HG03095 (cell line): ENCODE measurements around the gene ADGRE1.

Experiments used
- ATAC-seq: cut with Tn5 transposase; IDR thresholded peaks from one replicate; pipeline ENCODE4 v1.9.1; 2021; ENCODE audit warnings: moderate library complexity; ENCODE audit not compliant: unreplicated experiment

The ADGRE1 gene

DNA sequence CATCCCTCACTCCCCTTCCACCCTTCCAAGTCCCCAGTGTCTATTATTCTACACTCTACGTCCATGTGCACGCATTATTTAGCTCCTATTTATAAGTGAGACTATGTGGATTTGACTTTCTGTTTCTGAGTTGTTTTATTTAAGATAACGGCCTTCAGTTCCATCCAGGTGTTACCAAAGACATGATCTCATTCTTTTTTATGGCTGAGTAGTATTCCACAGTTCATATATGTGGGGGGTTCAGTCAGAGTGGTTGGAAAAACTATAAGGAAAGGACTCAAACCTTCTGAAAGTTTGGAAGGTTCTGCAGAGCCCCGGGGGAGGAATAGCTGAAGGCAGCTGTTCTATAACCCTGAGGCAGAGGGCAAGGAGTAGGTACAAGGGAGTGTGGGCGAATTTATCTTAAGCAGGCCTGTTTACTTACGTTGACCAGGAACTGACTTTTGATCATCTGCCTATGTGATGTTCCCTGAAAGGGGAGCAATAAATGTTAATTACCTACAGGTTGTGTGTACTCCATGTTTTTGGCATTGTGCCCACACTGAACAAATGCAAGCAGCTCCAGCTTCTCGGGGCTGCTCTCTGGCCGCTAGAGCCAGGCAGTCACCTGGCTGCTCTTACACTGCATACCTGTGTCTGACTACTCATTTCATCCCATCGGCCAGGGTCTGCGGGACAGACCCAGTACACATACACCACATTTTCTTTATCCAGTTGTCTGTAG, 13.5 kb upstream of the ADGRE1 start:
- no peak for ATAC-seq

DNA sequence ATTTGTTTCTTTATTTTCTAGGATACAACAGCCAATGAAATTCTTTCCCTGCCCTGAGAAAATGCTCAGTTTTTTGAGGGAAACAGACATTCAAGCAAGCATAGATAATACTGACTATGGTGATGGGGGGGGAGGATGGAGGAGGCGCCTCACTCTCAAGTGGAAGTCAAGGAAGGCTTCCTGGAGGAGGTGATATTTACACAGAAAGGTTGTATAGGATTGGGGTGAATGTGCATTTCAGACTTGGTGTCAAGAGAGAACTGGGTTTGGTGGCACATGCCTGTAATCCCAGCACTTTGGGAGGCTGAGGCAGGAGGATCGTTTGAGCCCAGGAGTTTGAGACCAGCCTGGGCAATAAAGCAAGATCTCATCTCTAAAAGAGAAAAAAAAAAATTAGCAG, 12.2 kb upstream of the ADGRE1 start:
- ATAC-seq = no peak

DNA sequence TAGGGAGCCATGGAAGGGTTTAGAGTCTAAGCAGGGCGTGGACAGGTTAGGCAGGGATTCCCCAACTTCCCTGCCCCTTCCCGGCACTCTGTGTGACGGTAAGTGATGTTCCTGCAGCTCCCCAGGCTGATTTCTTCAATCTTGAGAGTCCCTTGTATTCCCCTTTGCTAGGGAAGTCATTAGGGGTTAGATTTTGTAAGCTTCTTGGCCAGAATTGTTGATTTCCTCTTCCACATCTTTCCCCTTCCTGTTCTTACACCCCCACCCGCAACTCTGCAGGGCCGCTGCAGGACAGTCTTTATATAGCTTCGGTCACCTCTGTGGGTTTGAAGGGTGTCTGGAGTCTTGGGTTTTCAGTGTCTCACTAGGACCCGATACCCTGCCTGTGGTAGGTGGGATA, 10.6 kb upstream of the ADGRE1 start:
- ATAC-seq = no peak

DNA sequence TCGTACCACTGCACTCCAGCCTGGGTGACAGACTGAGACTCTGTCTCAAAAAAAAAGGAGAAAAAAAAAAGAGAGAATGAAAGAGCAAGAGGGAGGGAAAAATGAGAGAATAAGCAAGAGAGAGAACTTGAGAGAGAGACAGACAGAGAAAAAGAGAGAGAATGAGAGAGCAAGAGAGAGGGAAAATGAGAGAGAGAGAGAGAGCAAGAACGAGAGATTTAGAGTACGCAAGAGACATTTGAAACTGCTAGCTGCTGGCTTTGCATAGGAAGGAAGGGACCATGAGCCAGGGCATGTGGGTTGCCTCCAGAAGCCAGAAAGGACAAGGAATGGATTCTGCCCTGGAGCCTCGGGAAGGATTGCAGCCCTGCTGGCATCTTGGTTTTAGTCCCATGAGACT, 9.6 kb upstream of the ADGRE1 start:
- ATAC-seq = no peak

DNA sequence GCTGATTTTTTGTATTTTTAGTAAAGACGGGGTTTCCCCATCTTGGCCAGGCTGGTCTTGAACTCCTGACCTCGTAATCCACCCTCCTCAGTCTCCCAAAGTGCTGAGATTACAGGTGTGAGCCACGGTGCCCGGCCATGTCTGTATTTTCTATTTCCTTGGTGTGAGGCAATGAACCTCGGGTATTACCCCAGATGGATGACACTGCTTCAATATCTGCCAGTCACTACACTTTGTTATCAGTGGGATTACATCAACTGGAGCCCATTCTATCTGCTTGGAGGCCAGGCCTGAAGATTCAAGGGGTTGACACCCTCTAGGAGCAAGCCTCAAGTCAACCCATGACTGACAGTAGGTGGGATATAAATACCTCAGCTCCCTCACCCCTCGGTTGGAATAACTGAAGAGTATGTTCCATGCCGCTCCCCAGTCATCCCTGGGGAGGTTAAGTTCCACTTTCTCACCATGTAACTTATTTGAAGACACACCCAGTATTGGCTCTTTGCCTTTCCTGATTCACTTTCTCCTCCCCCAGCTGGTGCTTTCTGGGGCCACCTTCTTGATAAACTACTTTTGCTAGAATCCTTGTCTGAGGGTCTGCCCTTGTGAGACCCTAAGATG, 992 bp upstream of the ADGRE1 start:
- ATAC-seq = no peak

DNA sequence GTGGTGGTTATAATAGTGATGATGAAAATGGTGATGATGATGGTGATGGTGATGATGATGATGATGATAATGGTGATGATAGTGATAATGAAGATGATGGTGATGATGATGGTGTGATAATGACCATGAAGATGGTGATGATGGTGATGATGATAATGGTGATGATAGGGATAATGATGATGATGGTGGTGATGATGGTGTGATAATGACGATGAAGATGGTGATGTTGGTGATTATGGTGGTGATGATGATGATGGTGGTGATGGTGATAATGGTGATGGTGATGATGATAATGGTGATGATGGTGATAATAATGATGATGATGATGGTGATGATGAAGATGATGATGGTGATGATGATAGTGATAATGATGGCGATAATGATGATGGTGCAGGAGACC, 1.6 kb downstream of the ADGRE1 start:
- ATAC-seq = no peak

DNA sequence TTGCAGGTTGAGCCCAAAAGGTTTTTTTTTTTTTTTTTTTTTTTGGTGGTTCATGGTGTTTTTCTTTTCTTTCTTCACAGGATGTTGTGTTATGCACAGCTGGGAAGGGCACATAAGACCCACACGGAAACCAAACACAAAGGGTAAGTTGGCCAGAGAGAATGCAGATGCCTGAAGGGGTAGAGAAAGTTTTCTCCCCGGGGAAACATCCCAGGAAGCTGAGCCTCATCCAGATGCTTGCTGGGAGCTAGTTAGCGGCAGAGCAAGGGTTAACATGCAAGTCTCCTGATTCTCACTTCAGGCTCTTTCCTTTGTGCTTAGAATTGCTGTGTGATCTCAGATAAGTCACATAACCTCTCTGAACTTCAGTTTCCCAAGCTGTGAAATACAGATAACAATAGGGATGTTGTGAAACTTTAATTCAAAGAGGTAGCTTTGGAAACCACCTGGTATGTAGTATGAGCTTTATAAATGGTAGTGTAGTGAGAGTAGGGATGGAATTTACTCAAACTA, 3.1 kb downstream of the ADGRE1 start:
- ATAC-seq = no peak

DNA sequence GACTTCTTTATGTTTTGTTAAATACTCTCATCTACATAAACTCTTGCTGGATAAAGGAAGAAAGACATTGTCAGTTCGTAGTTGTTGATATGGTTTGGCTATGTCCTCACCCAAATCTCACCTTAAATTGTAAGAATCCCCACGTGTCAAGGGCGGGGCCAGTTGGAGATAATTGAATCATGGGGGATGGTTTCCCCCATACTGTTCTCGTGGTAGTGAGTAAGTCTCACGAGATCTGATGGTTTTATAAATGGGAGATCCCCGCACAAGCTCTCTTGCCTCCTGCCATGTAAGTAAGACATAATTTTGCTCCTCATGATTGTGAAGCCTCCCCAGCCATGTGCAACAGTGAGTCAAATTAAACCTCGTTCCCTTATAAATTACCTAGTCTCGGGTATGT, 3.6 kb downstream of the ADGRE1 start:
- ATAC-seq = no peak

DNA sequence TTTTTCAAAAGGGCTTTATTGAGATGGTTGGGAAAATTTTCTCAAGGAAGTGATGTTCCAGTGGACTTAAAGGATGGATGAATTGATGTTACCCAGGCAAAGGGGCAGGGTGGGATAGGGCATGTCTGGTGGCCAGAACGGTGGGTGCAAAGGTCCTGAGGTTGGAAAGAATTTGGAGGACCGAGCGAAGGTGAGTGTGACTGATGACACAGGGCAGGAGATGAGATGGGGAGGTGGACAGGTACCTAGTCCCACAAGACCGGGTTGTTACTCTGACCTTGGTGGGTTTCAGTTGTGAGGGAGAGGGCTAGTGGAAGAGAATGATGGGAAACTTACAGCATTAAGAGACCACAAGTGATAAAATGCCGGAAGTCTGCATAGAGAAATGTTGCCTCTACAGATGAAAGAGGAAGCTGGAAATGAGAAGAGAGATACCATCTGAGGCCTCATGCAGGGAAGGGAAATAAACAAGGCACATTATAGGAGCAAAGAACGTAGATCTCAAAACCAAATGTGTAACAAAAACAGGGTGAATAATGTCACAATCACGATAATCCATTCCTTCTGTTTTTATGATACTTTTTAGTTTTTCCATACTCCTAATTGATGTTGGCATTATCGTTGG, 4.5 kb downstream of the ADGRE1 start:
- ATAC-seq = no peak

DNA sequence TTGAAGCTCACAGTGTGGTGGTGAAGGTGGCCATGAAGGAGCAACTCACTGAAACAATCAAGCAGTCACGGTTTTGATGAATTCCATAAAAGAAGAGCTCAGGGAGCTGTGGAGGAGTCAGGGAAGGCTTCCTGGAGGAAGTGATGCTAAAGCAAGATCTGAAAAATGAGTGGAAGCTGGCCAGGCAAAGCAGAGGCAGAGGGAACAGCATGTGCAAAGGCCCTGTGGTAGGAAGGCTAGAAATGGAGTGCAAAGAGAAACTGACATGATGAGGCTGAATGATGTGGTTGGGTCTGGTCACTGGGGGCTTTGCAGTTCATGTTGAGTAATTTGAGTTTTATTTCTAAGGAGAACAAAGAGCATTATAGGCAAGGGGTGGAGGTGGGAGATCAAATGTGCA, 6.9 kb downstream of the ADGRE1 start:
- ATAC-seq = no peak

DNA sequence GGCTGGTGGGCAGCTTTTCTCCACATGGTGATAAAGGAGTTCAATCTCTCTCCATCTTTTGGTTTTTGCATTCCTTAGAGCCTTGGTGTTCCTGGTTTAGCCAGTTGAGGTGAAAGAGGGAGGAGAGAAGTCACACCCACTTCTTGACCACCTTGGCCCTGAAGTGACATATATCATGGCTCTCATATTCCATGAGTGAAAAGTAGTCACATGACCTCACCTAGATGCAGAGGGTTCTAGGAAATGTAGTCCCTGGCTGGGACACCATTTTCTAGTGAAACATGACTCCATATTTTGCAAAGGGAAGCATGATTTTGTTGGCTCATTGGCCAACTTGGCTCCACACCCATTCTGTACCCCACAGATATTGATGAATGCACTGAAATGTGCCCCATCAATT, 16.1 kb downstream of the ADGRE1 start:
- no peak for ATAC-seq

DNA sequence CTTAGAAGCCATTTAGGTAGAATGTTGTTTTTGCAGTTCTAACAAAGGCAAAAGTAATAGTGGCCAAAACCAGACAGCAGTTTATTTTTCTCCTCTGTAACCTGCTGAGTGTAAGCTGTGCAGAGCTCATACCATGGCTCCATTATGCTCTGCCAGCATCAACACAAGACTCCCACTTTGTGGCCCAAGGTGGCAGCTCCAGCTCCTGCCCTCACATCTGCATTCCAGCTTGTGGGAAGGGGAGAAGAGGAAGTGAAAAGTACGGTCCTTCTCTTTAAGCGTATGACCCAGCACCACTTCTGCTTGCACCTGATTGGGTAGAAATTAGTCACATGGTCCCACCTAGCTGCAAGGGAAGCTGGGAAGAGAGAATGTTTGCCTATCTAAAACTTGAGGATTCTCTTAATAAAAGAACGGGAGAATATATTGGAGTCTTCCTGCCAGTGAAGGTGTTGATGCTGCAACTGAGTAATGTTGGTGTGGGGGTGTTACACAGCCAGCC, 19.2 kb downstream of the ADGRE1 start:
- no peak for ATAC-seq

DNA sequence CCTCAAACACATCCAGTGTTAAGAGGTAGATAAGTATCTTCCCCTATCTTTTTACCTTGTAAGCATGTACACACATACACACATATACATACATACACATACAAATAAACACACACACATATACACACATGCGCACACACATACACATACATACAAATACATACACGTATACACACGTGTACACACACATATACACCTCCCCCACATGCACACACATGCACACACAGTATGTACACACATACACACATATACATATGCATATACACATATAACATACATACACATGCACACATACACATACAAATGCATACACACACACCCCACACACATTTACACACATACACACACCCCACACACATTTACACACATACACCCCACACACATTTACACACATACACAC, 24.1 kb downstream of the ADGRE1 start:
- ATAC-seq = no peak

DNA sequence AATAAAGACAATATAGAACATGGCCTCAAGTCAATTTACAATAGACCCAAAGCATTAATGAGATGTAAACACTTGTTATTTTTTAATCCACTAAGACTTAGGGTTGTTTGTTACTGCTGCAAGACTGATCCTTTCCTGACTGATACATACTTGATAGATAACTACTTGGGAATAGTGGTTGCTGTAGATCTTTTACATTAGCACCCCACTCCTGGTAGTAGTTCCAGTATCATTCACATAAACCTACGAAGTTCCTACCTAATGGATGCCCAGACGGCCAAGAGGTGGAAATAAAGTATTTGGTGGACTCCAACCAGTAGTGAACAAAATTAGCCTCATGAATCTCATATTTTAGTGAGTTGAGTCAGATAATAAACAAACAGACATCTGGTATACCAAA, 26.9 kb downstream of the ADGRE1 start:
- ATAC-seq = no peak

DNA sequence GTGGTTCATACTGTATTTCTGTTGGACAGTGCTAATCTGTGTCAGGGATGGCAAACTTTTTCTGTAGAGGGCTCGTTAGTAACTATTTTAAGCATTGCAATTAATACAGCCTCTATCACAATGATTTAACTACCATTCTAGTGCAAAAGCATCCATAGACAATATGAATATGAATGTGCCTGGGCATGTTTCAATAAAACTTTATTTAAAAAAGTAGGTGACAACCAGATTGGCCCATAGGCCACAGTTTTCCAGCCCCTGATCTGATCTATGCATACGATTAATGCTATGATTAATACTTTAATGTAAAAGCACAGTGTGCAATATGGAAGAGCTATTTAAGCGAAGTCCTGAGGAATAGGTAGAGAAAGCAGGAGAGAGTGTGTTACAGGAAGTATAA, 29.6 kb downstream of the ADGRE1 start:
- no peak for ATAC-seq

DNA sequence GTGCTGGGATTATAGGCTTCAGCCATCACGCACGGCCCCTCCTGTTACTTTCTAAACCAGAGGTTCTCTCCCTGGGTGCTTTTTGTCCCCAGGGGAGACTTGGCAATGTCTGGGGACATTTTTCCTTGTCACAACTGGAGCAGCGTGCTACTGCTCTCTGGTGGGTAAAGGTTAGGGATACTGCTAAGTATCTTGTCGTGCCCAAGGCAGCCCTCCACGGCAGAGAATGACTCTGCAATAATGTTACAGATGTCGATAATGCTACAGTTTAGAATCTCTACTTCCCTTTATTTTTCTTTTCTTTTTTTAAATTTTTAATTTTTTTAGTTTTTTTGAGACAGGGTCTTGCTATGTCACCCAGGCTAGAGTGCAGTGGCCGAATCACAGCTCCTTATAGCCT, 38.0 kb downstream of the ADGRE1 start:
- ATAC-seq = no peak

DNA sequence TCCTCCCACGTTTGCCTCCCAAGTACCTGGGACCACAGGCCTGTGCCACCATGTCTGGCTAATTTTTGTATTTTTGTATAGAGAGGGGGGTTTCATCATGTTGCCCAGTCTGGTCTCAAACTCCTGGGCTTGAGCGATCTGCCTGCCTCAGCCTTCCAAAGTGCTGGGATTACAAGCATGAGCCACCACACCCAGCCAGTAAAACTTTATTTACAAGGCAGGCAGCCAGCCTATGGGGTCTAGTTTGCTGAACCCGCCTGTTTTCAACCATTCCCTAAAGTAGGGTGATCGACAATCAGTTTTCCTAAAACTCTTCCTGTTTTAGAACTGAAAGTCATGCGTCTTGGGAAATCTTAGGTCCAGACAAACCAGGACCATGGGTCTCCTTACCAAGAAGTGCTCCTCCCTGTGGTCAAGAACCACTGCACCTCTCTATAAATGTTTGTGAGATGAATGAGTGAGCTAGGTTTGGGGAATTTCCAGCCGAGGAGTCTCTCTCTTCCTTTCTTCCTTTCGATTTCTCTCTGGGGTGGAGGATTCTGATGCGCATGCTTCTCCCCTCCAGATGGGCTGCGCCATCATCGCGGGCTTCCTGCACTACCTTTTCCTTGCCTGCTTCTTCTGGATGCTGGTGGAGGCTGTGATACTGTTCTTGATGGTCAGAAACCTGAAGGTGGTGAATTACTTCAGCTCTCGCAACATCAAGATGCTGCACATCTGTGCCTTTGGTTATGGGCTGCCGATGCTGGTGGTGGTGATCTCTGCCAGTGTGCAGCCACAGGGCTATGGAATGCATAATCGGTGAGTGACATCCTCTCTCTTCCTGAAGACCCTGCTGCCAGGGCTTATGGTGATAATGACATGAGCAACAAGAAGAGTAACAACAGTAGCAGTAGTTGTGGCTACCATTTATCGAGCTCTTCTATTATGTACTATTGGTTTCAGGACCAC, 38.7 kb downstream of the ADGRE1 start:
- ATAC-seq = no peak

DNA sequence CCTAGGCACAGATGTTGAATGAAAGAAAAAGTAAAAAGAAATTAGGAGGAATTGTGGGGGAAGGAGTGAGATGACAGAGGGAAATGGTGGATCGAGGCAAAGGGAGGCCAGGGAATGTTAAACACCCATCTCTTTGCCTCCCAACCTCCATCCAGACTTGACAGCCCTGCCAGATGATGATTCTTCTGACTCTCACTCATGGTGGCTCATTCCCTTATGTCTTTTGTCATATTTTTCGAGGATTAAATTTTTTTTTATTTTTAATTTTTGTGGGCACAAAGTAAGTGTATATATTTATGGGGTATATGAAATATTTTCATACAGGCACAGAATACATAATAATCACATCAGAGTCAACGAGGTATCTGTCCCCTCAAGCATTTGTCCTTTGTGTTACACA, 42.8 kb downstream of the ADGRE1 start:
- ATAC-seq = no peak

DNA sequence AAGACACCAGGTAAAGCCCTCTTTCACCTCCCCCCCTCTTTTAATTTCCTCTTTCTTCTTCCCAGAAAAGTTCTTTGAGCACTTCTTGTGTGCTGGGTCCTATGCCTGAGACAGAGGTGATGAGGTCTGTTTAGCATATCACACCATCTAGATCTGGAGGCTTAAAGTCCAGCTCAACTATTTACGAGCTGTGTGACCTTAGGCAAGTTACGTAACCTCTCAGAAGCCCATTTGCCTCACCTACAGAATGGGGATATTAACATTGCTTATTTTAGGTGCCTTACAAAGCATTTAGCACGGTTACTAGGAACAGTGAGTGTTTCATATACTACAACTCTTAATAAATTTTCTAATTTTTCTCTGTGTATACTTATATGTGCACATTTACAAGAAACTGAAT, 47.7 kb downstream of the ADGRE1 start:
- no peak for ATAC-seq

DNA sequence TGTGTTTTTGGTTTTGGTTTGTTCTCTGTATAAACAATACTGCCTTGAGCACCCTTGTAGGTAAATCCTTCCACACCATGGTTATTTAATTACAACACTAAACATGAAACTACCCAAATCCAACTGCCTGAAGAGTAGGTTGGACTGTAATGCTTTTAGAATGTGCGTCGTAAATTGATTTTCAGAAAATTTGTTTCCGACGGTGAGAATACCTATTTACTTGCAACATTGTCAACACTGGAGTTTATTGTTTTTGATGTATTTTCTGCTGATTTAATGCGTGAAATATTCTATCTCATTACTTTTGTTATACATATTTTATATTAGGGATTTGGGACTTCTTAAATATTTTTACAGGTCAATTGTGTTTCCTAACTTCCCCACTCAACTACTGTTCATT, 48.2 kb downstream of the ADGRE1 start:
- no peak for ATAC-seq

DNA sequence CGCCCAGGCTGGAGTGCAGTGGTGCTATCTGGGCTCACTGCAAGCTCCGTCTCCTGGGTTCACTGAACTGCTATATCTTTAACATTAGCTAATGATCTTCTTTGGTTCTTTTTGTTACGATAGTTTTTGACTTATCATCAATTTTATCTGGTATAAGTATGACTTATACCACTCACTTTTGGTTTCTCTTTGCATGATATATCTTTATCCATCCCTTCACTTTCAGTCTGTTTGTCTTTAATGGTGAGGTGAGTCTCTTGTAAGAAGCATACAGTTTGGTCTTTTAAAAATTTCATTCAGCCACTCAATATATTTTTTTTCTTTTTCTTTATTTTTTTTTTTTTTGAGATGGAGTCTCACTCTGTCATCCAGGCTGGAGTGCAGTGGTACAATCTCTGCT, 58.4 kb downstream of the ADGRE1 start:
- ATAC-seq = no peak
